K562 (cell line): ENCODE data around the gene MPZL3. TPM values are rescaled to one million over a fixed set of nuclear protein-coding genes. Genes with fewer than 3 reads are reported as not detected.

Source experiments
- ATAC-seq: fragments of 200-7000 bp; cut with Tn5 transposase; 3 replicates; pipeline ENCODE4 v1.9.1; 2020; ENCODE audit warnings: moderate library complexity
- BruUV-seq: library from RNA; stranded (reverse); fragments of 400-500 nt; replicated peaks from 2 replicates; lab custom pipeline; 2021; lab: Mats Ljungman, UMichigan
- CTCF ChIA-PET: fragments of 300-600 bp; formaldehyde crosslinking; extraction: SDS; loops from one replicate; lab custom pipeline; 2021; ENCODE audit warnings: low intra/inter-chr PET ratio; lab: Yijun Ruan, JAX
- POLR2A ChIA-PET: fragments of 300-600, 350-650 bp; sonication (Branson Sonifier 250); formaldehyde crosslinking; extraction: SDS; loops from one replicate; lab custom pipeline; 2021; ENCODE audit warnings: antibody characterized with exemption, inconsistent platforms; lab: Yijun Ruan, JAX
- DNase-seq, 4 experiments: peaks; one replicate each; pipeline versions ENCODE4 v3.0.0 to v3.0.0-alpha.2; 2011 to 2018; ENCODE audit warnings: low spot score in 3 of 4, mixed read lengths in 3 of 4; ENCODE audit errors: extremely low read depth in 1 of 4
- FAIRE-seq: peaks from 2 replicates; lab custom pipeline; 2011; peaks lifted over from hg19 to GRCh38; lab: Jason Lieb, UNC
- H2AFZ ChIP-seq: 2 replicates; pipeline ENCODE4 v1.6.0; 2011; ENCODE audit warnings: low read depth, low read length, control low read depth, inconsistent platforms
- H3K27ac ChIP-seq: fragments of 200-600 bp; 3 replicates; pipeline ENCODE4 v1.8.0; 2011; ENCODE audit warnings: low read depth, mild to moderate bottlenecking, control low read depth, inconsistent platforms, low read length, moderate library complexity, mixed read lengths; ENCODE audit errors: extremely low read depth
- H3K27me3 ChIP-seq, 2 experiments: fragments of 300-600 bp in 1 of 2; 2 replicates in 1 of 2; 3 replicates in 1 of 2; pipeline versions ENCODE4 v1.6.0 to v1.8.0; 2011; ENCODE audit warnings: inconsistent platforms in 2 of 2, low read length in 2 of 2, mild to moderate bottlenecking in 1 of 2, mixed read lengths in 1 of 2, moderate library complexity in 1 of 2; ENCODE audit not compliant: control insufficient read depth in 2 of 2, insufficient read depth in 2 of 2
- H3K36me3 ChIP-seq: fragments of 300-600 bp; 3 replicates; pipeline ENCODE4 v1.8.0; 2011; ENCODE audit warnings: mild to moderate bottlenecking, low read length, inconsistent platforms; ENCODE audit not compliant: control insufficient read depth, insufficient read depth
- H3K4me1 ChIP-seq, 2 experiments: fragments of 200-600 bp in 1 of 2; replicated peaks in 1 of 2; 2 replicates in 1 of 2; 3 replicates in 1 of 2; pipeline versions ENCODE4 v1.5.1 to v1.8.0; 2011; ENCODE audit warnings: inconsistent platforms in 2 of 2, low read length in 2 of 2, mild to moderate bottlenecking in 1 of 2, mixed read lengths in 1 of 2, moderate library complexity in 1 of 2; ENCODE audit not compliant: control insufficient read depth in 2 of 2, insufficient read depth in 2 of 2
- H3K4me2 ChIP-seq: 2 replicates; pipeline ENCODE4 v1.6.1; 2011; ENCODE audit warnings: low read length, control low read depth, inconsistent platforms, mixed read lengths; ENCODE audit not compliant: insufficient read depth
- H3K4me3 ChIP-seq: fragments of 200-600 bp; sonication (generic), shearing (Covaris generic); 2 replicates; pipeline ENCODE4 v1.5.1; 2016; ENCODE audit warnings: control low read depth, inconsistent platforms
- H3K79me2 ChIP-seq: fragments of 200-600 bp; 3 replicates; pipeline ENCODE4 v1.8.0; 2011; ENCODE audit warnings: low read length, inconsistent platforms; ENCODE audit not compliant: control insufficient read depth, insufficient read depth
- H3K9ac ChIP-seq, 2 experiments: 2 replicates each; pipeline versions ENCODE4 v1.6.0 to v1.6.1; 2011; ENCODE audit warnings: low read depth in 2 of 2, low read length in 2 of 2, control low read depth in 1 of 2, inconsistent platforms in 1 of 2, mild to moderate bottlenecking in 1 of 2, mixed read lengths in 1 of 2; ENCODE audit not compliant: insufficient read depth in 1 of 2
- H3K9me1 ChIP-seq: one replicate; pipeline ENCODE4 v1.6.0; 2011; ENCODE audit warnings: inconsistent platforms, mild to moderate bottlenecking, low read length, moderate library complexity; ENCODE audit not compliant: control insufficient read depth, insufficient read depth
- H3K9me3 ChIP-seq: replicated peaks from 2 replicates; pipeline ENCODE4 v1.5.1; 2011; ENCODE audit warnings: low read depth, low read length, inconsistent platforms; ENCODE audit not compliant: control insufficient read depth, insufficient read depth
- H4K20me1 ChIP-seq: replicated peaks from 2 replicates; pipeline ENCODE4 v1.6.1; 2011; ENCODE audit warnings: low read length, inconsistent platforms, mixed read lengths; ENCODE audit not compliant: control insufficient read depth, insufficient read depth
- CBFA2T3 ChIP-seq: fragments of 450-650 bp; IDR thresholded peaks from 2 replicates; pipeline ENCODE4 v1.6.1; 2017
- CEBPB ChIP-seq: fragments of 450-650 bp; IDR thresholded peaks from 2 replicates; pipeline ENCODE4 v1.6.1; 2016; ENCODE audit warnings: missing genetic modification characterization, missing compliant biosample characterization
- CEBPG ChIP-seq, 3 experiments: fragments of 200-800 bp in 1 of 3; sonication (Bioruptor generic) in 1 of 3; sonication (generic) in 1 of 3; formaldehyde crosslinking in 1 of 3; IDR thresholded peaks in 2 of 3; conservative IDR thresholded peaks in 1 of 3; 2 replicates each; pipeline versions ENCODE4 v1.6.1 to v1.8.0; 2016 to 2022; ENCODE audit warnings: missing compliant biosample characterization in 2 of 3, missing genetic modification characterization in 2 of 3, mild to moderate bottlenecking in 1 of 3, missing genetic modification reagents in 1 of 3
- ETV1 ChIP-seq: fragments of 450-650 bp; conservative IDR thresholded peaks from 2 replicates; pipeline ENCODE4 v1.6.1; 2016; ENCODE audit warnings: missing genetic modification characterization, control low read depth, low read depth, missing compliant biosample characterization
- HDAC6 ChIP-seq: IDR thresholded peaks from 2 replicates; pipeline ENCODE4 v1.6.1; 2012; ENCODE audit warnings: low read depth, mild to moderate bottlenecking, control low read depth, inconsistent platforms, low read length, moderate library complexity
- NRF1 ChIP-seq, 2 experiments: fragments of 450-650 bp; IDR thresholded peaks in 1 of 2; conservative IDR thresholded peaks in 1 of 2; 2 replicates each; pipeline ENCODE4 v1.6.1; 2014; ENCODE audit warnings: mild to moderate bottlenecking in 2 of 2
- RBM25 ChIP-seq: fragments of 200-400 bp; formaldehyde crosslinking; IDR thresholded peaks from 2 replicates; pipeline ENCODE4 v1.6.1; 2018; ENCODE audit warnings: low read length, low read depth, moderate library complexity; ENCODE audit not compliant: severe bottlenecking
- RCOR1 ChIP-seq, 2 experiments: IDR thresholded peaks; 2 replicates each; pipeline ENCODE4 v1.6.1; 2012; ENCODE audit warnings: low read depth in 2 of 2, low read length in 2 of 2, borderline replicate concordance in 1 of 2, improper control_type of control experiment in 1 of 2
- TRIM24 ChIP-seq, 2 experiments: fragments of 450-650 bp; IDR thresholded peaks; 2 replicates each; pipeline ENCODE4 v1.6.1; 2016
- WGBS: fragments of 100-300 bp; shearing (Covaris generic); methylation state at CpG from one replicate; pipeline ENCODE4 v1.1.6; 2016; ENCODE audit warnings: low coverage, mixed read lengths; ENCODE audit not compliant: insufficient coverage; ENCODE audit errors: missing lambda C conversion rate; 5-methylcytosine and 5-hydroxymethylcytosine counted together
- in situ Hi-C: fragments of 300-500 bp; cut with MboI; formaldehyde crosslinking; loops from 4 replicates; pipeline ENCODE4 v1.15.0; 2018; ENCODE audit warnings: inconsistent platforms, mixed read lengths
- intact Hi-C: fragments of 100-400 bp; cut with micrococcal nuclease; formaldehyde crosslinking; loops from 2 replicates; pipeline ENCODE4 v1.14.2; 2022
- polyA plus RNA-seq, 8 experiments: library from polyadenylated mRNA; depleted of rRNA in 4 of 8; stranded (reverse) in 5 of 8; unstranded in 3 of 8; fragments of >200 nt; fragmentation: Nextera tagmentation in 2 of 8; fragmentation: Illumina TruSeq in 1 of 8; extraction: Ambion mirVana in 2 of 8; extraction: Trizol in 1 of 8; gene quantifications; 2 replicates each; pipeline versions ENCODE4 v1.2.1 to v1.2.3, GENCODE V29; 2011 to 2014; ENCODE audit warnings: inconsistent platforms in 1 of 8, missing spikeins in 1 of 8
- total RNA-seq, 7 experiments: library from RNA; depleted of rRNA in 6 of 7; stranded (reverse); fragments of >200 nt in 6 of 7; fragmentation: Illumina TruSeq in 2 of 7; extraction: Trizol in 2 of 7; gene quantifications; 2 replicates each; pipeline versions ENCODE4 v1.2.1 to v1.2.3, GENCODE V29; 2011 to 2021; ENCODE audit warnings: low replicate concordance in 1 of 7
- TF ChIP-seq, protein P1 (sequence below), 3 experiments: fragments of 200-800 bp in 1 of 3; fragments of 250-450 bp in 1 of 3; fragments of 450-650 bp in 1 of 3; sonication (Bioruptor Pico) in 1 of 3; sonication (Bioruptor generic) in 1 of 3; formaldehyde crosslinking in 1 of 3; IDR thresholded peaks; 2 replicates each; pipeline versions ENCODE4 v1.6.1 to v1.8.0; 2016 to 2022; ENCODE audit warnings: mild to moderate bottlenecking in 2 of 3, missing genetic modification characterization in 2 of 3, missing compliant biosample characterization in 1 of 3, moderate library complexity in 1 of 3
- TF ChIP-seq, protein P2 (sequence below): sonication (generic); IDR thresholded peaks from 2 replicates; pipeline ENCODE4 v1.6.1; 2016

Gene MPZL3
- total and polyA plus RNA-seq, 9 of the 15 experiments (the other 6 are each of a cell fraction or from before 2014, with no cell fraction given), result 0.97 to 2.9 (median 1.6) TPM

DNA sequence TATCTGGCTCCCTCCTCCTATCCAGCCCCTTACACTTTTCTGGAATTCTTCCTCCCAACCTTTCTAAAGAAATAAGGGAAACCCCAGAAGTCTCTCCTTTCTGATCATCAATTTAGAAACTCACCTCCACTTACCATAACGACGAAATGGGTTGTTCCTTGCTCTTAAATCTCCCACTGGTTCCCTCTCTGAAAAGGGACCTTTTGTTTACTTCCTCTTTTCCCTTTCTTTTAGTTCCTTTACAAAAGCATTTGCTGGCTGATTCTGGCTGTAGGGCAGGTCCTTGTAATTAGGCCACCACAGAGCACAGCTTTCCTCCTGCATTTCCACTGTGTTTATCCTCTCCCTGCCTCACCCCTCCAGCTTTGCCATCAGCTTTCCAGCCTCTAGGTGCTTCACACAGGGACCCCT lies 39.4 kb downstream of the MPZL3 start (continued):
- TF ChIP-seq, protein P1, sequence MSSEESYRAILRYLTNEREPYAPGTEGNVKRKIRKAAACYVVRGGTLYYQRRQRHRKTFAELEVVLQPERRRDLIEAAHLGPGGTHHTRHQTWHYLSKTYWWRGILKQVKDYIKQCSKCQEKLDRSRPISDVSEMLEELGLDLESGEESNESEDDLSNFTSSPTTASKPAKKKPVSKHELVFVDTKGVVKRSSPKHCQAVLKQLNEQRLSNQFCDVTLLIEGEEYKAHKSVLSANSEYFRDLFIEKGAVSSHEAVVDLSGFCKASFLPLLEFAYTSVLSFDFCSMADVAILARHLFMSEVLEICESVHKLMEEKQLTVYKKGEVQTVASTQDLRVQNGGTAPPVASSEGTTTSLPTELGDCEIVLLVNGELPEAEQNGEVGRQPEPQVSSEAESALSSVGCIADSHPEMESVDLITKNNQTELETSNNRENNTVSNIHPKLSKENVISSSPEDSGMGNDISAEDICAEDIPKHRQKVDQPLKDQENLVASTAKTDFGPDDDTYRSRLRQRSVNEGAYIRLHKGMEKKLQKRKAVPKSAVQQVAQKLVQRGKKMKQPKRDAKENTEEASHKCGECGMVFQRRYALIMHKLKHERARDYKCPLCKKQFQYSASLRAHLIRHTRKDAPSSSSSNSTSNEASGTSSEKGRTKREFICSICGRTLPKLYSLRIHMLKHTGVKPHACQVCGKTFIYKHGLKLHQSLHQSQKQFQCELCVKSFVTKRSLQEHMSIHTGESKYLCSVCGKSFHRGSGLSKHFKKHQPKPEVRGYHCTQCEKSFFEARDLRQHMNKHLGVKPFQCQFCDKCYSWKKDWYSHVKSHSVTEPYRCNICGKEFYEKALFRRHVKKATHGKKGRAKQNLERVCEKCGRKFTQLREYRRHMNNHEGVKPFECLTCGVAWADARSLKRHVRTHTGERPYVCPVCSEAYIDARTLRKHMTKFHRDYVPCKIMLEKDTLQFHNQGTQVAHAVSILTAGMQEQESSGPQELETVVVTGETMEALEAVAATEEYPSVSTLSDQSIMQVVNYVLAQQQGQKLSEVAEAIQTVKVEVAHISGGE (CRISPR knock-in tag; IDR thresholded peaks at IDR 0.05), result peak in 1 of 3 experiments; percentile 63; a peak in 1 of 6 replicates
- TF ChIP-seq RBM25 (peak; percentile 64), RCOR1 (IDR thresholded peaks at IDR 0.05; ENCODE audit: borderline replicate concordance in 1 of 2, low read depth in 2 of 2, low read length in 2 of 2) (0 out of 4 replicates have a peak, but pooled peaks of 1 of the 2 experiments have one; percentile 38)

DNA sequence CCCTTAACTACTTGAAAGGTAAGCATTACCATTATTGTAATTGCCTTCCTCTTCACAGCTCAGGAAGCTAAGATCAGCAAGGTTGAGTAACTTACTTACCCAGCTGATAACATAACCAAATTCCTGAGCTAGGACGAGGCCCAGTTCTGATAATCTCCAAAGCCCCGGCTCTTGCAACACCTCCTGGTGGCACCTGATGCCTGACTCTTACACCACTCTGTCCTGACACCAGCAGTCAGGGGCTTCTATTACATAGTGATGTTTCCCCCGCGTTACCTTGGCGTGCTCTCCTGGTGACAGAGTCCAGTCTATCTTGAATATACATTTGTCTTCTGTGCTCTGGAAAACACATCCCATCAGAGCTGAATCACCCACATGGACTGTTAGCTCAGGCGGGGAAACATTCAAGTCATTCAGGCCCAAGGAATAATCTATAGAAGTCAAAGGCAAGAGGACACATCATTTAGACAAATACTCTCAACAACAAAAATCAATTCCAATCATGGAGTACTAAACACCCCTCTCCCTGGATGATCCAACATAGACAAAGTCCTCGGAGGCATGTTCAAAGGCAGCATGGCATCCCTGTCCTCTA lies 39.9 kb downstream of the MPZL3 start:
- no peaks in the 10 kb centered on the region for H3K9me3 ChIP-seq
- DNase-seq, result peak in 2 of 4 experiments; percentile 10 to 11
- peaks cover 18 to 20% of the 10 kb centered on the region in 2 experiments for H3K27me3 ChIP-seq
- BruUV-seq, result no TSS peak
- ATAC-seq, result peak; percentile 35; the same call in 2 of the 3 replicates
- H3K27ac ChIP-seq, result no peak overlapping the region
- TF ChIP-seq TRIM24 (IDR thresholded peaks at IDR 0.05) (0 out of 4 replicates have a peak, but pooled peaks of 1 of the 2 experiments have one; percentile 11), CBFA2T3 (0 out of 2 replicates have a peak, but pooled peaks have one; percentile 11), CEBPG (CRISPR knock-in tag; IDR thresholded peaks at IDR 0.05) (no peak), CEBPG (tag; conservative IDR thresholded peaks at IDR 0.05 in 1 of 2, IDR thresholded peaks at IDR 0.05 in 1 of 2) (peak in 1 of 2 experiments; percentile 62; a peak in 2 of 4 replicates), ETV1 (tag) (0 out of 2 replicates have a peak, but pooled peaks have one; percentile 25), NRF1 (conservative IDR thresholded peaks at IDR 0.05 in 1 of 2, IDR thresholded peaks at IDR 0.05 in 1 of 2) (no peak), CEBPB (tag) (peak; percentile 85), HDAC6 (no peak)
- TF ChIP-seq, protein P2, sequence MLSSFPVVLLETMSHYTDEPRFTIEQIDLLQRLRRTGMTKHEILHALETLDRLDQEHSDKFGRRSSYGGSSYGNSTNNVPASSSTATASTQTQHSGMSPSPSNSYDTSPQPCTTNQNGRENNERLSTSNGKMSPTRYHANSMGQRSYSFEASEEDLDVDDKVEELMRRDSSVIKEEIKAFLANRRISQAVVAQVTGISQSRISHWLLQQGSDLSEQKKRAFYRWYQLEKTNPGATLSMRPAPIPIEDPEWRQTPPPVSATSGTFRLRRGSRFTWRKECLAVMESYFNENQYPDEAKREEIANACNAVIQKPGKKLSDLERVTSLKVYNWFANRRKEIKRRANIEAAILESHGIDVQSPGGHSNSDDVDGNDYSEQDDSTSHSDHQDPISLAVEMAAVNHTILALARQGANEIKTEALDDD, result peak; percentile 74
- TF ChIP-seq, all 486 proteins: peak for 6
- no peak overlapping the region for H3K4me3 ChIP-seq
- in situ Hi-C loops (no loop called here), intact Hi-C loops (no loop called here)
- ChIA-PET CTCF (no interaction called here), POLR2A (interaction anchor here (1.0 to 1.5 kb wide), 3 partner anchors 9 to 12 kb away, joined by 3 to 4 read pairs (median 3); partner anchors contain the start of gene JAML)
- H3K79me2 ChIP-seq, result no peaks in the 10 kb centered on the region
- FAIRE-seq, result no peak
- H3K36me3 ChIP-seq, result no peaks in the 10 kb centered on the region
- H3K4me1 ChIP-seq, result peaks cover 0 to 5% of the 10 kb centered on the region in 2 experiments; a peak in 2 of 5 replicates
- WGBS, result 6% methylated on average over 7 of the region's 7 CpGs
- H2AFZ ChIP-seq, result no peak overlapping the region
- H3K9me1 ChIP-seq, result no peaks in the 10 kb centered on the region
- H3K9ac ChIP-seq, result no peak overlapping the region
- no peaks in the 10 kb centered on the region for H4K20me1 ChIP-seq
- H3K4me2 ChIP-seq, result no peak overlapping the region
